Epithelial cell of proximal tubule (primary cell): Measurements from ENCODE around the gene TMEM178B. TPM values are rescaled to one million over a fixed set of nuclear protein-coding genes. Genes with fewer than 3 reads are reported as not detected.

Source experiments
- DNase-seq: peaks from one replicate; pipeline ENCODE4 v3.0.0-alpha.2; 2011; ENCODE audit warnings: low read depth
- H3K4me3 ChIP-seq: 2 replicates; pipeline ENCODE4 v1.5.1; 2011; ENCODE audit warnings: low read depth, mild to moderate bottlenecking, low read length
- CTCF ChIP-seq: conservative IDR thresholded peaks from 2 replicates; pipeline ENCODE4 v1.5.1; 2012; ENCODE audit warnings: low read depth, mild to moderate bottlenecking, low read length
- total RNA-seq: library from RNA; depleted of rRNA; stranded (reverse); fragments of >200 nt; gene quantifications from 2 replicates; pipeline ENCODE4 v1.2.3, GENCODE V29; 2015

TMEM178B gene
- total RNA-seq, 1 donor from 2014 or later, result 3.1 TPM

GRCh38 chr7:141495057-141495456 lies 421.2 kb downstream of the TMEM178B start:
- TF ChIP-seq CTCF, result no peak
- no peak for DNase-seq
- no peak overlapping the region for H3K4me3 ChIP-seq

GRCh38 chr7:141497391-141497790 lies 423.5 kb downstream of the TMEM178B start:
- no peak for TF ChIP-seq CTCF
- no peak overlapping the region for H3K4me3 ChIP-seq
- no peak for DNase-seq

GRCh38 chr7:141500608-141501007 lies 426.7 kb downstream of the TMEM178B start:
- no peak for DNase-seq
- H3K4me3 ChIP-seq, result no peak overlapping the region
- TF ChIP-seq CTCF, result no peak

- no peak overlapping the region for H3K4me3 ChIP-seq
- DNase-seq, result no peak
- TF ChIP-seq CTCF, result no peak
Observed at GRCh38 chr7:141501451-141501850, 427.6 kb downstream of the TMEM178B start.

- peak overlapping the region; percentile 51 for H3K4me3 ChIP-seq
- DNase-seq, result no peak
- no peak for TF ChIP-seq CTCF
Observed at GRCh38 chr7:141511316-141511675, 437.4 kb downstream of the TMEM178B start.

GRCh38 chr7:141511676-141512396 lies 438.0 kb downstream of the TMEM178B start:
- TF ChIP-seq CTCF, result no peak
- no peak for DNase-seq
- H3K4me3 ChIP-seq, result peak overlapping the region; percentile 51

GRCh38 chr7:141512597-141512996 lies 438.7 kb downstream of the TMEM178B start:
- no peak overlapping the region for H3K4me3 ChIP-seq
- no peak for DNase-seq
- TF ChIP-seq CTCF, result no peak
